ENCODE results near the gene UGT1A7.
"Not testable (repeated sequence)": the region's sequence is repeated elsewhere in the genome, so short reads cannot be mapped to it uniquely, and the experiment has no call there.

UGT1A7 gene

DNA sequence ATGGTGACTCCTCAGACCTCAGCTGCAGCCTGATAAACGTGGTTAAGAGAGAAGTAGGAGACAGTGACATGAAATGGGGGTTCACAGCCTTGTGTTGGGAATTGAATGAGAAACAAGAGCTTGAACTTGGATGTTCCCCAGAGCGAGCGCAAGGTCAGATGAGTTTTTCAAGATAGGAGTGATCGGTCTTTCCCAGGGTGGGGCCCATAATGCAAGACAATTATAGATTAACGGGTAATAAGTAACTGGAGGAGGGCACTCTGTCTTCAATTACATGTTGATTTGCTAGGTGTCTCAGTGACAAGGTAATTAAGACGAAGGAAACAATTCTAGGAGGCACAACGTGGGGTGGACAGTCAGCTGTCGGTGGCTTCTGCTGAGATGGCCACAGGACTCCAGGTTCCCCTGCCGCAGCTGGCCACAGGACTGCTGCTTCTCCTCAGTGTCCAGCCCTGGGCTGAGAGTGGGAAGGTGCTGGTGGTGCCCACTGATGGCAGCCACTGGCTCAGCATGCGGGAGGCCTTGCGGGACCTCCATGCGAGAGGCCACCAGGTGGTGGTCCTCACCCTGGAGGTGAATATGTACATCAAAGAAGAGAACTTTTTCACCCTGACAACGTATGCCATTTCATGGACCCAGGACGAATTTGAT is 31.0 kb downstream of the UGT1A7 start, which contains the start of gene UGT1A5:
UGT1A5 (plus strand) TSS at position 297 of the 651 bp plus-strand sequence; CDS start at position 382, 85 bp downstream.
- no peaks in the 10 kb centered on the region for H3K9me3 ChIP-seq (ENCODE audit: control insufficient read depth in 2 of 2, low read length in 2 of 2)
- no peaks in the 10 kb centered on the region for H3K4me1 ChIP-seq (ENCODE audit: control insufficient read depth, insufficient read depth, low read length)
- H3K4me3 ChIP-seq (ENCODE audit: low read length in 2 of 2): no peak within 1 kb of the TSS
- no peak within 1 kb of the TSS for H3K9ac ChIP-seq (ENCODE audit: low read length in 2 of 2)
- peaks cover 6 to 9% of the 10 kb centered on the region in 2 donors for H3K27me3 ChIP-seq (ENCODE audit: control insufficient read depth in 1 of 2, insufficient read depth in 2 of 2, low read length in 2 of 2)
- H3K36me3 ChIP-seq (ENCODE audit: control insufficient read depth in 2 of 2, insufficient read depth in 2 of 2, low read length in 2 of 2): no peaks in the 10 kb centered on the region
- no peak within 1 kb of the TSS for H3K27ac ChIP-seq (ENCODE audit: low read length)

DNA sequence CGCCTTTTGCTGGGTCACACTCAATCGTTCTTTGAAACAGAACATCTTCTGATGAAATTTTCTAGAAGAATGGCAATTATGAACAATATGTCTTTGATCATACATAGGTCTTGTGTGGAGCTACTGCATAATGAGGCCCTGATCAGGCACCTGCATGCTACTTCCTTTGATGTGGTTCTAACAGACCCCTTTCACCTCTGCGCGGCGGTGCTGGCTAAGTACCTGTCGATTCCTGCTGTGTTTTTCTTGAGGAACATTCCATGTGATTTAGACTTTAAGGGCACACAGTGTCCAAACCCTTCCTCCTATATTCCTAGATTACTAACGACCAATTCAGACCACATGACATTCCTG is 31.5 kb downstream of the UGT1A7 start:
- peaks cover 7 to 11% of the 10 kb centered on the region in 2 donors for H3K27me3 ChIP-seq (ENCODE audit: control insufficient read depth in 1 of 2, insufficient read depth in 2 of 2, low read length in 2 of 2)
- H3K9ac ChIP-seq (ENCODE audit: low read length in 2 of 2): no peak overlapping the region
- H3K4me1 ChIP-seq (ENCODE audit: control insufficient read depth, insufficient read depth, low read length): no peaks in the 10 kb centered on the region
- H3K36me3 ChIP-seq (ENCODE audit: control insufficient read depth in 2 of 2, insufficient read depth in 2 of 2, low read length in 2 of 2): no peaks in the 10 kb centered on the region
- no peak overlapping the region for H3K27ac ChIP-seq (ENCODE audit: low read length)
- H3K9me3 ChIP-seq (ENCODE audit: control insufficient read depth in 2 of 2, low read length in 2 of 2): no peaks in the 10 kb centered on the region
- H3K4me3 ChIP-seq (ENCODE audit: low read length in 2 of 2): no peak overlapping the region

GRCh38 chr2:233714121-233714520 is 32.4 kb downstream of the UGT1A7 start:
- Histone ChIP-seq H3K9me3 (ENCODE audit: control insufficient read depth in 2 of 2, low read length in 2 of 2) (no peaks in the 10 kb centered on the region), H3K4me1 (ENCODE audit: control insufficient read depth, insufficient read depth, low read length) (no peaks in the 10 kb centered on the region), H3K9ac (ENCODE audit: low read length in 2 of 2) (no peak overlapping the region), H3K27ac (ENCODE audit: low read length) (no peak overlapping the region), H3K36me3 (ENCODE audit: control insufficient read depth in 2 of 2, insufficient read depth in 2 of 2, low read length in 2 of 2) (no peaks in the 10 kb centered on the region), H3K27me3 (ENCODE audit: control insufficient read depth in 1 of 2, insufficient read depth in 2 of 2, low read length in 2 of 2) (peaks cover 5 to 11% of the 10 kb centered on the region in 2 donors), H3K4me3 (ENCODE audit: low read length in 2 of 2) (no peak overlapping the region)

GRCh38 chr2:233718552-233718951 is 36.9 kb downstream of the UGT1A7 start, which contains the start of gene UGT1A4:
Gene UGT1A4, plus strand, starts transcription at chr2:233718736. Its CDS starts 85 bp downstream, at chr2:233718821.
- Histone ChIP-seq H3K4me3 (ENCODE audit: low read length in 2 of 2) (no peak within 1 kb of the TSS), H3K4me1 (ENCODE audit: control insufficient read depth, insufficient read depth, low read length) (no peaks in the 10 kb centered on the region), H3K27me3 (ENCODE audit: control insufficient read depth in 1 of 2, insufficient read depth in 2 of 2, low read length in 2 of 2) (peaks cover 5 to 6% of the 10 kb centered on the region in 2 donors), H3K36me3 (ENCODE audit: control insufficient read depth in 2 of 2, insufficient read depth in 2 of 2, low read length in 2 of 2) (no peaks in the 10 kb centered on the region), H3K9me3 (ENCODE audit: control insufficient read depth in 2 of 2, low read length in 2 of 2) (no peaks in the 10 kb centered on the region), H3K9ac (ENCODE audit: low read length in 2 of 2) (no peak within 1 kb of the TSS), H3K27ac (ENCODE audit: low read length) (no peak within 1 kb of the TSS)

GRCh38 chr2:233728723-233729301 is 47.1 kb downstream of the UGT1A7 start, which contains the start of gene UGT1A3:
Gene UGT1A3, plus strand, starts transcription at chr2:233729042. Its CDS starts 85 bp downstream, at chr2:233729127.
- Histone ChIP-seq H3K27ac (ENCODE audit: low read length) (no peak within 1 kb of the TSS), H3K4me3 (ENCODE audit: low read length in 2 of 2) (no peak within 1 kb of the TSS), H3K4me1 (ENCODE audit: control insufficient read depth, insufficient read depth, low read length) (no peaks in the 10 kb centered on the region), H3K27me3 (ENCODE audit: control insufficient read depth in 1 of 2, insufficient read depth in 2 of 2, low read length in 2 of 2) (no peaks in the 10 kb centered on the region), H3K9me3 (ENCODE audit: control insufficient read depth in 2 of 2, low read length in 2 of 2) (no peaks in the 10 kb centered on the region), H3K36me3 (ENCODE audit: control insufficient read depth in 2 of 2, insufficient read depth in 2 of 2, low read length in 2 of 2) (no peaks in the 10 kb centered on the region), H3K9ac (ENCODE audit: low read length in 2 of 2) (no peak within 1 kb of the TSS)

DNA sequence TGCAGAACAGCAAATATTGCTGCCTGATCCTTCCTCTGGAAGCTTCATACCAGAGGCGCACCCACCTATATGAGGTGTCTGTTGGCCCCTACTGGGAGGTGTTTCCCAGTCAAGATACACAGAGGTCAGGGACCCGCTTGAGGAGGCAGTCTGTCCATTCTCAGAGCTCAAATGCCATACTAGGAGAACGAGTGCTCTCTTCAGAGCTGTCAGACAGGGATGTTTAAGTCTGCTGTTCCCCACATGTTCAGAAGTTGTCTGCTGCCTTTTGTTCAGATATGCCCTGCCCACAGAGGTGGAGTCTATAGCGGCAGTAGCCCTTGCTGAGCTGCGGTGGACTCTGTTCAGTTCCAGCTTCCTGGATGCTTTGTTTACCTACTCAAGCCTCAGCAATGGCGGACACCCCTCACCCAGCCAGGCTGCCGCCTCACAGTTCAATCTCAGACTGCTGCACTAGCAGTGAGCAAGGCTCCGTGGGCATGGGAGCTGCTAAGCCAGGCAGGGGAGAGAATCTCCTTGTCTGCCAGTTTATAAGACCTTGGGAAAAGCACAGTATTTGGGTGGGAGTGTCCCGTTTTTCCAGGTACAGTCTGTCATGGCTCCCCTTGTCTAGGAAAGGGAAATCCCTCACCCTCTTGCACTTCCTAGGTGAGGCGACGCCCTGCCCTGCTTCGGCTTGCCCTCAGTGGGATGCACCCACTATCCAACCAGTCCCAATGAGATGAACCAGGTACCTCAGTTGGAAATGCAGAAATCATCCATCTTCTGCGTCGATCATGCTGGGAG is 55.4 kb downstream of the UGT1A7 start:
- not testable (repeated sequence) for H3K4me1 ChIP-seq (ENCODE audit: control insufficient read depth, insufficient read depth, low read length); H3K27ac ChIP-seq (ENCODE audit: low read length); H3K36me3 ChIP-seq (ENCODE audit: control insufficient read depth in 2 of 2, insufficient read depth in 2 of 2, low read length in 2 of 2); H3K9me3 ChIP-seq (ENCODE audit: control insufficient read depth in 2 of 2, low read length in 2 of 2); H3K9ac ChIP-seq (ENCODE audit: low read length in 2 of 2); H3K27me3 ChIP-seq (ENCODE audit: control insufficient read depth in 1 of 2, insufficient read depth in 2 of 2, low read length in 2 of 2); H3K4me3 ChIP-seq (ENCODE audit: low read length in 2 of 2)

GRCh38 chr2:233740870-233741269 is 59.2 kb downstream of the UGT1A7 start:
- Histone ChIP-seq H3K4me1 (ENCODE audit: control insufficient read depth, insufficient read depth, low read length) (no peaks in the 10 kb centered on the region), H3K4me3 (ENCODE audit: low read length in 2 of 2) (no peak overlapping the region), H3K9ac (ENCODE audit: low read length in 2 of 2) (no peak overlapping the region), H3K36me3 (ENCODE audit: control insufficient read depth in 2 of 2, insufficient read depth in 2 of 2, low read length in 2 of 2) (no peaks in the 10 kb centered on the region), H3K27me3 (ENCODE audit: control insufficient read depth in 1 of 2, insufficient read depth in 2 of 2, low read length in 2 of 2) (no peaks in the 10 kb centered on the region), H3K27ac (ENCODE audit: low read length) (no peak overlapping the region), H3K9me3 (ENCODE audit: control insufficient read depth in 2 of 2, low read length in 2 of 2) (no peaks in the 10 kb centered on the region)

GRCh38 chr2:233743464-233744259 is 62.0 kb downstream of the UGT1A7 start:
- H3K27me3 ChIP-seq (ENCODE audit: control insufficient read depth in 1 of 2, insufficient read depth in 2 of 2, low read length in 2 of 2): no peaks in the 10 kb centered on the region
- no peak overlapping the region for H3K4me3 ChIP-seq (ENCODE audit: low read length in 2 of 2)
- H3K36me3 ChIP-seq (ENCODE audit: control insufficient read depth in 2 of 2, insufficient read depth in 2 of 2, low read length in 2 of 2): no peaks in the 10 kb centered on the region
- no peaks in the 10 kb centered on the region for H3K4me1 ChIP-seq (ENCODE audit: control insufficient read depth, insufficient read depth, low read length)
- no peak overlapping the region for H3K27ac ChIP-seq (ENCODE audit: low read length)
- no peak overlapping the region for H3K9ac ChIP-seq (ENCODE audit: low read length in 2 of 2)
- no peaks in the 10 kb centered on the region for H3K9me3 ChIP-seq (ENCODE audit: control insufficient read depth in 2 of 2, low read length in 2 of 2)

- no peaks in the 10 kb centered on the region for H3K4me1 ChIP-seq (ENCODE audit: control insufficient read depth, insufficient read depth, low read length)
- H3K9ac ChIP-seq (ENCODE audit: low read length in 2 of 2): no peak overlapping the region
- H3K9me3 ChIP-seq (ENCODE audit: control insufficient read depth in 2 of 2, low read length in 2 of 2): no peaks in the 10 kb centered on the region
- H3K27ac ChIP-seq (ENCODE audit: low read length): no peak overlapping the region
- no peak overlapping the region for H3K4me3 ChIP-seq (ENCODE audit: low read length in 2 of 2)
- H3K27me3 ChIP-seq (ENCODE audit: control insufficient read depth in 1 of 2, insufficient read depth in 2 of 2, low read length in 2 of 2): no peaks in the 10 kb centered on the region
- no peaks in the 10 kb centered on the region for H3K36me3 ChIP-seq (ENCODE audit: control insufficient read depth in 2 of 2, insufficient read depth in 2 of 2, low read length in 2 of 2)
Measured at GRCh38 chr2:233745073-233745755, 63.5 kb downstream of the UGT1A7 start.

DNA sequence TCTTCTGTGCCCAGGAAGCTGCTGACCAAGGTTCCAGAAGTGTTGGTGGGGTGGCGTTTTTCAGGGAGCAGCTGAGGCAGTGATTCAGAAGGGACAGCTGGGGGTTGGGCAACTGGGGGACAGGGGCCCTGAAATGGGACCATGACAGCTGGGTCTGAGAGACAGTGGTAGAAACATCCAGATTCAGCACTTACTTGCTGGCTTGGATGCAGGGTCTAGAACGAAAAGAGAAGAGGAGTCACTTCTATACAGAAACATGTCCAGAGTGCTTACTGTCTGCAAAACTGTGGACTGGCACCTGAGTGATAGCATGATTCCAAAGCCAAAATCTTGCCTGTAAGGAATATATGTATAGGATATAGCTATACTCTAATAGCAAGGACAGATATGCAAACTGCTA is 64.1 kb downstream of the UGT1A7 start:
- H3K36me3 ChIP-seq (ENCODE audit: control insufficient read depth in 2 of 2, insufficient read depth in 2 of 2, low read length in 2 of 2); H3K4me1 ChIP-seq (ENCODE audit: control insufficient read depth, insufficient read depth, low read length); H3K27me3 ChIP-seq (ENCODE audit: control insufficient read depth in 1 of 2, insufficient read depth in 2 of 2, low read length in 2 of 2); H3K9me3 ChIP-seq (ENCODE audit: control insufficient read depth in 2 of 2, low read length in 2 of 2); H3K4me3 ChIP-seq (ENCODE audit: low read length in 2 of 2); H3K9ac ChIP-seq (ENCODE audit: low read length in 2 of 2); H3K27ac ChIP-seq (ENCODE audit: low read length): not testable (repeated sequence)

Data from stomach smooth muscle (tissue), 2 donors.